Body of pancreas (tissue), 4 donors: ENCODE results near the gene CD34.

Experiments
- POLR2A ChIP-seq, 3 donors: fragments of 450-650 bp; IDR thresholded peaks; one replicate each; pipeline ENCODE4 v1.6.1; 2016; ENCODE audit warnings: antibody characterized with exemption in 3 of 3, mild to moderate bottlenecking in 2 of 3
- TF ChIP-seq, protein P1 (sequence below), 7 experiments: fragments of 450-650 bp in 4 of 7; fragments of 200-600 bp in 3 of 7; sonication (generic) in 3 of 7; IDR thresholded peaks; one replicate each; pipeline ENCODE4 v1.5.1; 2016 to 2019; ENCODE audit warnings: antibody characterized with exemption in 7 of 7

- TF ChIP-seq, protein P1, sequence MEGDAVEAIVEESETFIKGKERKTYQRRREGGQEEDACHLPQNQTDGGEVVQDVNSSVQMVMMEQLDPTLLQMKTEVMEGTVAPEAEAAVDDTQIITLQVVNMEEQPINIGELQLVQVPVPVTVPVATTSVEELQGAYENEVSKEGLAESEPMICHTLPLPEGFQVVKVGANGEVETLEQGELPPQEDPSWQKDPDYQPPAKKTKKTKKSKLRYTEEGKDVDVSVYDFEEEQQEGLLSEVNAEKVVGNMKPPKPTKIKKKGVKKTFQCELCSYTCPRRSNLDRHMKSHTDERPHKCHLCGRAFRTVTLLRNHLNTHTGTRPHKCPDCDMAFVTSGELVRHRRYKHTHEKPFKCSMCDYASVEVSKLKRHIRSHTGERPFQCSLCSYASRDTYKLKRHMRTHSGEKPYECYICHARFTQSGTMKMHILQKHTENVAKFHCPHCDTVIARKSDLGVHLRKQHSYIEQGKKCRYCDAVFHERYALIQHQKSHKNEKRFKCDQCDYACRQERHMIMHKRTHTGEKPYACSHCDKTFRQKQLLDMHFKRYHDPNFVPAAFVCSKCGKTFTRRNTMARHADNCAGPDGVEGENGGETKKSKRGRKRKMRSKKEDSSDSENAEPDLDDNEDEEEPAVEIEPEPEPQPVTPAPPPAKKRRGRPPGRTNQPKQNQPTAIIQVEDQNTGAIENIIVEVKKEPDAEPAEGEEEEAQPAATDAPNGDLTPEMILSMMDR (IDR thresholded peaks at IDR 0.05): no peak
- TF ChIP-seq POLR2A (IDR thresholded peaks at IDR 0.05): no peak
Observed at GRCh38 chr1:207917080-207917479, 6.2 kb upstream of the CD34 start.
